ENCODE measurements around the gene TKT. TPM values are rescaled to one million over a fixed set of nuclear protein-coding genes. Genes with fewer than 3 reads are reported as not detected.

TKT gene
- total RNA-seq, 1 donor, result 1,326 TPM

GRCh38 chr3:53226142-53226840 lies 29.5 kb downstream of the TKT start:
- no peak for DNase-seq (ENCODE audit: low read depth in 2 of 3, low spot score in 2 of 3)

- no peak for DNase-seq (ENCODE audit: low read depth in 2 of 3, low spot score in 2 of 3)
Measured at GRCh38 chr3:53225651-53226050, 30.2 kb downstream of the TKT start.

GRCh38 chr3:53225181-53225580 lies 30.6 kb downstream of the TKT start:
- DNase-seq (ENCODE audit: low read depth in 2 of 3, low spot score in 2 of 3), result no peak

GRCh38 chr3:53224536-53224935 lies 31.3 kb downstream of the TKT start:
- no peak for DNase-seq (ENCODE audit: low read depth in 2 of 3, low spot score in 2 of 3)

- no peak for DNase-seq (ENCODE audit: low read depth in 2 of 3, low spot score in 2 of 3)
Measured at GRCh38 chr3:53224026-53224425, 31.8 kb downstream of the TKT start.

GRCh38 chr3:53223541-53223966 lies 32.3 kb downstream of the TKT start:
- no peak for DNase-seq (ENCODE audit: low read depth in 2 of 3, low spot score in 2 of 3)

- DNase-seq (ENCODE audit: low read depth in 2 of 3, low spot score in 2 of 3), result no peak
Measured at GRCh38 chr3:53223025-53223424, 32.8 kb downstream of the TKT start.

GRCh38 chr3:53222183-53222901 lies 33.5 kb downstream of the TKT start:
- no peak for DNase-seq (ENCODE audit: low read depth in 2 of 3, low spot score in 2 of 3)

GRCh38 chr3:53221827-53222182 lies 34.0 kb downstream of the TKT start:
- DNase-seq (ENCODE audit: low read depth in 2 of 3, low spot score in 2 of 3), result no peak

GRCh38 chr3:53221345-53221744 lies 34.5 kb downstream of the TKT start:
- DNase-seq (ENCODE audit: low read depth in 2 of 3, low spot score in 2 of 3), result no peak

GRCh38 chr3:53219895-53220483 lies 35.8 kb downstream of the TKT start:
- DNase-seq (ENCODE audit: low read depth in 2 of 3, low spot score in 2 of 3), result peak; percentile 43 to 87 (median 82)

- peak in 1 of 3 donors; percentile 41 for DNase-seq (ENCODE audit: low read depth in 2 of 3, low spot score in 2 of 3)
Measured at GRCh38 chr3:53218131-53218530, 37.7 kb downstream of the TKT start.

GRCh38 chr3:53217175-53217574 lies 38.6 kb downstream of the TKT start:
- DNase-seq (ENCODE audit: low read depth in 2 of 3, low spot score in 2 of 3), result no peak

GRCh38 chr3:53216723-53217122 lies 39.1 kb downstream of the TKT start:
- DNase-seq (ENCODE audit: low read depth in 2 of 3, low spot score in 2 of 3), result no peak

- no peak for DNase-seq (ENCODE audit: low read depth in 2 of 3, low spot score in 2 of 3)
Measured at GRCh38 chr3:53215816-53216215, 40.0 kb downstream of the TKT start.

GRCh38 chr3:53213276-53213675 lies 42.5 kb downstream of the TKT start:
- DNase-seq (ENCODE audit: low read depth in 2 of 3, low spot score in 2 of 3), result no peak

GRCh38 chr3:53211706-53212702 lies 43.8 kb downstream of the TKT start:
- no peak for DNase-seq (ENCODE audit: low read depth in 2 of 3, low spot score in 2 of 3)

- no peak for DNase-seq (ENCODE audit: low read depth in 2 of 3, low spot score in 2 of 3)
Measured at GRCh38 chr3:53202331-53203015, 53.3 kb downstream of the TKT start.

- no peak for DNase-seq (ENCODE audit: low read depth in 2 of 3, low spot score in 2 of 3)
Measured at GRCh38 chr3:53200501-53201498, 55.0 kb downstream of the TKT start.

Data from hematopoietic multipotent progenitor cell (in vitro differentiated cells).